GM19438 (cell line): ENCODE measurements around the gene BCL3.
"Not testable (repeated sequence)": the region's sequence is repeated elsewhere in the genome, so short reads cannot be mapped to it uniquely, and the experiment has no call there.

Source experiments
- ATAC-seq: cut with Tn5 transposase; IDR thresholded peaks from one replicate; pipeline ENCODE4 v1.9.1; 2021; ENCODE audit warnings: low read depth; ENCODE audit not compliant: unreplicated experiment

BCL3 gene

DNA sequence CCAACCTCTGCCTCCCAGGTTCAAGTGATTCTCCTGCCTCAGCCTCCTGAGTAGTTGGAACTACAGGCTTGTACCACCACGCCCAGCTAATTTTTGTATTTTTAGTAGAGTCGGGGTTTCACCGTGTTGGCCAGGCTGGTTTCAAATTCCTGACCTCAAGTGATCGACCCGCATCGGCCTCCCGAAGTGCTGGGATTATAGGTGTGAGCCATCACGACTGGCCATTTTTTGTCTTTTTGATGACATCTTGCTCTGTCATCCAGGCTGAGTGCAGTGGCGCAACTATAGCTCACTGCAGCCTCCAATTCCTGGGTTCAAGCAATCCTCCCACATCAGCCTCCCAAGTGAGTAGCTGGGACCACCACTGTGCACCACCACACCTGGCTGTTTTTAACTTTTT lies 28.1 kb upstream of the BCL3 start:
- ATAC-seq, result not testable (repeated sequence)

DNA sequence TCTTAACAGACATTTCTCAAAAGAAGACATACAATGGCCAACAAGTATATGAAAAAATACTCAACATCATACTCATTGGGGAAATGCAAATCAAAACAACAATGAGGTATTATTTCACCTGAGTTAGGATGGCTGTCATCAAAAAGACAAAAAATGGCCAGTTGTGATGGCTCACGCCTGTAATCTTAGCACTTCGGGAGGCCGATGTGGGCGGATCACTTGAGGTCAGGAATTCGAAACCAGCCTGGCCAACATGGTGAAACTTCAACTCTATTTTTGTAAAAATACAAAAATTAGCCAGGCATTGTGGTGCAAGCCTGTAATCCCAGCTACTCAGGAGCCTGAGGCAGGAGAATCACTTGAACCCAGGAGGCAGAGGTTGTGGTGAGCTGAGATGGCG lies 27.6 kb upstream of the BCL3 start:
- ATAC-seq, result no peak

- not testable (repeated sequence) for ATAC-seq
These were observed 27.1 kb upstream of the BCL3 start for GRCh38 chr19:44721369-44721768.

GRCh38 chr19:44722131-44723121 lies 26.1 kb upstream of the BCL3 start:
- no peak for ATAC-seq

DNA sequence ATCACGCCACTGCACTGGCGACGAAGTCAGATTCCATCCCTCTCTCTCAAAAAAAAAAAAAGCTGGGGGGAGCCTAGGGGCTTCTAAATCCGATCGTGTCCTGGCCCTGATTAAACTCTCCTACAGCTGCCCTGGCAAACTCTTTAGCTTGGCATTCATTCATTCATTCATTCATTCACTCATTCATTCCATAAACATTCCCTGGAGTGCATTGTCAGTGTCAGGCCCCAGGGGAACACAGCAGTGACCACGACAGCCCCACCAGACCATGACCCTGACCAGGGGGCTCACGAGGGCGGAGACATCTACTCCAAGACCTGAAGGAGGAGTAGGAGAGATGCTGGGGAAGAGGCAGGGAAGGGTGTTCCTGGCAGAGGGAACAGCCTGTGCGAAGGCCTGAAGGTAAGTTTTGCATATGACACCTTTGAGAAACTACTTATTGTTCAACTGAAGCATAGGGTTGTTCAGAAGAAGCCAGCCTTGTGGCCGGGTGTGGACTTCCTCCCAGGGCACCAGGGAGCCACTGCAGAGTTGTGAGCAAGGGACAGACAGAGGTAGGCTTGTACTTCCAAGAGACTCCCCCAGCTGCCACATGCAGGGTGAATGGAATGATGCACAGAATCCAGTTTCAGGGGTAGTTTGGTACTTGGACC lies 25.1 kb upstream of the BCL3 start:
- ATAC-seq, result no peak

DNA sequence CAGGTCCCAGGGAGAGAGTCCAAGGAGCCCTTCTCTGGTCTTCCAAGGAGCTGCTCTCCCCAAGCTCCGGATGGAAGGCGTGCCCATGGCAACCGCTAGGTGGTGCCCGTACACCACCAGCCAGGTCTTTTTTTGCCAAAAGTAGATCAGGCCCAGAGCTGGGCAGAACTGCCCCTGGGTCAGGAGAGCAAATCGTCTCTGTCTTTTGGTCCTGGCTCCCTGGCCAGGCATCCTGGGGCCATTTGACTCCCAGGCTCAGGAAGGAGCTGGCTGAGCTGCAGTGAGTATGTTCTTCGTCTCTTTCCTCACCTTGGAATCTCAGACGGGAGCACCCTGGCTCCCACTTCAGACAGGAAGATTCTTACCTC lies 24.6 kb upstream of the BCL3 start:
- ATAC-seq, result peak; percentile 58

DNA sequence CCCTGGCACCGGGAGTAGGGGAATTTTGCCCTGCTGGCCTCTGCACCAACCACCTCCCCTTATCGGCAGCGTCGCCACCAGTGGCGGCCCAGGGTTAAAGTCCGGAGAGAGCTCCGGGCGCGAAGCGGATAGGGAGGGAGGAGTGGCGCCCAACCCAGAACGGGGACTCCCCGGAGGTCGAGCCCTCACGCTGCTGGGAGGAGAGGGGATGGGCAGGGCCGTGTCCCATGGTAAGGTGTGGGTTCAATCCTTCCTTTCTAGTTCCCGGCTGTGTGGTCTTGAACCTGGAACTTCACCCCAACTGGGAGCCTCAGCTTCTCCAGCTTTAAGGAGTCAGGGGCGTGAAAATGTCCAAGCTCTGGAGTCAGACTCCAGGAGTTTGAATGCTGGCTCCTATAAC lies 23.3 kb upstream of the BCL3 start:
- no peak for ATAC-seq

GRCh38 chr19:44725684-44726083 lies 22.8 kb upstream of the BCL3 start:
- ATAC-seq, result no peak

DNA sequence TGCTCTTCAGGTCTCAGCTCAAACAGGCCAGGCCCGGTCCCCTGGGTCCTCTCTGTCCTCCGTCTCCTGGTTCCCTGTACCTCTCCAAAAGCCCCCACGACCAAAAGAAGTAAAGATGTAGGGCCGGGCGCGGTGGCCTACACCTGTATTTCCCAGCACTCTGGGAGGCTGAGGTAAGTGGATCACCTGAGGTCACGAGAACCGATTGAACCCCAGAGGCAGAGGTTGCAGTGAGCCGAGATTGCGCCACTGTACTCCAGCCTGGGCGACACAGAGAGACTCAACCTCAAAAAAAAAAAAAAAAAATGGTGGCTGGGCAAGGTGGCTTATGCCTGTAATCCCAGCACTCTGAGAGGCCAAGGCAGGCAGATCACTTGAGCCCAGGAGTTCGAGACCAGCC lies 22.0 kb upstream of the BCL3 start:
- no peak for ATAC-seq

DNA sequence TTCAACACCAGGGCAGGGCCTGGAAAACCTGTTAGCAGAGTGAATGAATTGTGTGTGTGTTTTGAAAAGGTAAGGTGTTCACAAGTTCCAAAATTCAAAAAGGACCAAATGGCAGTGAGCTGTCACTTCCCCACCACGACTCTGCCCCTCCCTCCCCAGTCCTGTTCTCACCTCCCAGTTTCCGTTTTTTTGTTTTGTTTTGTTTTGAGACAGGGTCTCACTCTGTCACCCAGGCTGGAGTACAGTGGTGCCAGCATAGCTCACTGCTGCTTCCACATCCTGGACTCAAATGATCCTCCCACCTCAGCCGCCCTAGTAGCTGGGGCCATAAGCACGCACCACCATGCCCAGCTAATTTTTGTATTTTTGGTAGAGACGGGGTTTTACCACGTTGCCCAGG lies 20.3 kb upstream of the BCL3 start:
- ATAC-seq, result no peak

- no peak for ATAC-seq
These were observed 18.9 kb upstream of the BCL3 start for GRCh38 chr19:44729516-44730033.

DNA sequence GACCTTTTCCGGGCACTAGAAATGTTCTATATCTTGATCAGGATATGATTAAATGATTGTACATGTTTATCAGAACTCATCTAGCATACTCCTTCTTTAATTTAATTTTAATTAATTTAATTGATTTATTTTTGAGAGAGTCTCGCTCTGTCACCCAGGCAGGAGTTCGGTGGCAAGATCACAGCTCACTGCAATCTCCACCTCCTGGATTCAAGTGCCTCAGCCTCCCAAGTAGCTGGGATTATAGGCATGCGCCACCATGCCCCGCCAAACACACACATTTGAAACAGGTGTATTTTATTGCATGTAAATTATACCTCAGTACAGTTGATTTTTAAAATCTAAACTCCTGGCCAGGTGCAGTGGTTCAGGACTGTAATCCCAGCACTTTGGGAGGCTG lies 17.4 kb upstream of the BCL3 start:
- ATAC-seq, result no peak

DNA sequence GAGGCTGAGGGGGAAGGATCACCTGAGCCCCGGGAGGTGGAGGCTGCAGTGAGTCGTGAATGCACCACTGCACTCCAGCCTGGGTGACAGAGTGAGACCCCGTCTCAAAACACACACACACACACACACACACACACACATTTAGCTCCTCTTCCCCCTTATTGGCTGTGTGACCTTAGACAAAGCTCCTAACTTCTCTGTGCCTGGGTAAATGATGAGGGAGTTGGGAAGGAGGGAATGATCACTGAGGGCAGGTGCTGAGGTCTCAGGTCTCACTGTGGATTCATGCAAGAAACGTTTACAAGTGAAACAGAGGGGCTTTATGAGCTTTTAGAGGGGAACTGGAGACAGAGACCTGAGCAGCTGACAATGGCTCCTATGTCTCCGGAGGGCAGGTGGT lies 16.9 kb upstream of the BCL3 start:
- no peak for ATAC-seq

DNA sequence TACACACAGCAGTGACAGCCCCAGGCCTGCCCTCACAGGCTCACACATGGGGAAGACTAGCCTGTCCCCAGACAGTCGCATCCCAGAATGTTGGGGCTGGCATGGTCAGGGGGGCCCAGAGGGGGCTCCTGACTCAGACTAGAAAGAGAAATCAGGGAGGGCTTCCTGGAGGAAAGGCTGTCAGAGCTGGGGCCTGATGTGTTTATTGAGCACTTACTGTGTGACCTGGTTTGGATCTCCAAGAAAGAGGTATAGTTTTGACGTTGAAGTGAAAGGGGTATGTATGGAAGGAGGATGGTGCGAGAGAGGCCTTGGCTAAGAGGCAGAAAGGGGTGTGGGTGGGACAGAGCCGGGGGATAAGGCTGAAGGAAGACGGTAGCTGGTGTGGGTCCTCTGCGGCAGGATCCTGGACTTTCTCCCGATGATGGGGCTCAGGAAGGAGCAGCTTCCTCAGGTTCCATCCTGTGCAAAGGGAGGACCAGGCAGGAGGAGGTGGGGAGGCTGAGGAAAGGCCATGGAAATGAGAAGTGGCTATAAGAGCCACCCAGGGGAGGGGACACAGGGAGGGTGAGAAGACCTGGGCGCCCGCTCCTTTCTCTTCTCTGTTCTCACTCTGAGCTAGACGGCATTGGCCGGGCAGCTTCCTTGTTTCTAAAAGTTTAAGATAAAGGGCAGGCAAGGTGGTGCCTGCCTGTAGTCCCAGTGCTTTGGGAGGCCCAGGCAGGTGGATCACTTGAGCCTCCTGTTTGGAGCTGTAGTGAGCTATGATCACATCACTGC lies 16.1 kb upstream of the BCL3 start:
- no peak for ATAC-seq

DNA sequence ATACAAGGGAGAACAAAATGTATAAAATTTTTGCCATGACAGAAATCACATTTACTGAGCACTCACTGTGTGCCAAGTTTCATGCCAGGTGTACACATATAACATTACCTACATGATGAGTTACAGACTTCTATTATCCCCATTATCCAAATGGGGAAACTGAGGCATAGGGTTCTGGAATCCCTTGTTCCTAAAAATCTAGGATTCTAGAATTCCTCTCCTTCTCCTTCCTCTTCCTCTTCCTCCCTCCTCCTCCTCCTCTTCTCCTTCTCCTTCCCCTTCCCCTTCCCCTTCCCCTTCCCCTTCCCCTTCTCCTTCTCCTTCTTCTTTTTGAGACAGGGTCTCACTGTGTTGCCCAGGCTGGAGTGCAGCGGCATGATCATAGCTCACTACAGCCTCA lies 14.2 kb upstream of the BCL3 start:
- ATAC-seq, result no peak

DNA sequence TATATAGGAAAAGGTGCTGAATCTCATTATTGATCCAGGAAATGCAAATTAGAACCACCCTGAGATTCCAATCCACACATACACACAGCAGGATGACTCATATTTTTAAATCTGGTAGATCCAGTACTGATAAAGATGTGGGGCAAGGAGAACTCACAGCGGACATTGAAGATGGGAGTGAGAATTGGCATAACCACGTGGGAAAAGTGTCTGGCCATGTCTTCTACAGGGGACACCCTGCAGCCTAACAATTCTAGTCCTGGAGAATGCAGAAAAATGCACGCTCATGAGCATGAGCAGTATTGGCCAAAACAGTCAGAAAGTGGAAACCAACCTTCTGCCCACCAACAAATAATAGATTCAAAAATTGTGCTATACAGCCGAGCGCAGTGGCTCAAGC lies 13.5 kb upstream of the BCL3 start:
- no peak for ATAC-seq

- no peak for ATAC-seq
These were observed 11.1 kb upstream of the BCL3 start for GRCh38 chr19:44737238-44738071.

DNA sequence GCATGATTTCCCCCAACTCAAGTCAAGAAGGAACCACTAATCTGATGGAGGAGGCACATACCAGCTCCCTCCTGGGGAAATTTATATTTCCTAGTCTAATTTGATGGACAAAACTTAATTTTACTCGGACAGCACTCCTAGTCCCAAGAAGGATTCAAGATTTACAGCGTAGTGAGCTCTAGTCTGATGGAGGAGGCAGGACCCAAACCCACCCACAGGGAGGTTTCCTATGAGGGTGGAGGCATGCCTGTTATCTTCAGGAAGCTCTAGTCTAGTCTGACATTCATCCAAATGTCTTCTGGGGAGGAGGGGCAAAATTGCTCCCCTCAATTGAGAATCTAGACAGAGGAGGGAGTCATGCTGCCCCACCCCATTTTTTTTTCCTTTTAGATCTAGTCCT lies 10.4 kb upstream of the BCL3 start:
- no peak for ATAC-seq

DNA sequence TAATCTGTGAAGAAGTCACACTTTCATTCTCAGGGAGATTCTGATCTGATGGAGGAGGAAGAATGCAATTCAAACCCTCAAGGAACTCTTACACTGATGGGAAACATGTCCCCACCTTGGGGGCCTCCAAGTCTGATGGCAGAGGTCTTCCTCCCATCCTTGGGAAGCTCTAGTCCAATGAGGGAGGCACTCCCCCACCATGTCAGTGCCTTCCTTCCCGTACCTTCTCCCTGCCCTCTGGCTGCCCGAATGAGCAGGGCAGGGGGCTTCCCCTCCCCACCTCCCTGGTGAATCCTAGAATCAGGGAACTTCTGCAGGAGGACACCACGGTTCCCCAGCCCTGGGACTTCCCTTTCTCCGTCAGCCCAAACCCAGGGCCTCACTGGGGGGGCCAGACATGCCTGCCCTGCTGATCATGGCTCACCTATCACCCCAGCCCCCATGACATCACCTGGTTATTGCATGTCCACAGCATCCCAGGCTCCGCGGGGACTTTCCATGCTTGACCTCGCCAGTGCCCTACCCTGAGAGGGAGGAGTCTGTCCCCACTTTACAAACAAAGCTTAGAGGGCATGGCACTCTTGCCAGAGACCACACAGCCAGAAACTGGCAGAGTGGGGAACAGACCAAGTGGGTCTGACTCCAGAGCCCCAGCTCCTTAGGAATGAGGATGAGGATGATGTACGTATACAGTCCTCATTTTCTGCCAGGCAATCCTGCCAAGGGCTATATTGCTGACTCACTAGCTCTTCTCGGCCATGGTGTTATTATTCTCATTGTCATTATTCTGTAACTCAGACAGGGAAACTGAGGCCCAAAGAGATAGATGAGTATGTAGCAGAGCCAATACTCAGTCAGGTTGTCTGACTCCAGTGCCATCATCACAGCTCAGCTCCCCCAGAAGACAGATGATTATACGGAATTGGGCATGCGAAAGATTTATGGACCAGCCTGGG lies 9.6 kb upstream of the BCL3 start:
- no peak for ATAC-seq
